ENCODE measurements around the gene SPRED2.

DNA sequence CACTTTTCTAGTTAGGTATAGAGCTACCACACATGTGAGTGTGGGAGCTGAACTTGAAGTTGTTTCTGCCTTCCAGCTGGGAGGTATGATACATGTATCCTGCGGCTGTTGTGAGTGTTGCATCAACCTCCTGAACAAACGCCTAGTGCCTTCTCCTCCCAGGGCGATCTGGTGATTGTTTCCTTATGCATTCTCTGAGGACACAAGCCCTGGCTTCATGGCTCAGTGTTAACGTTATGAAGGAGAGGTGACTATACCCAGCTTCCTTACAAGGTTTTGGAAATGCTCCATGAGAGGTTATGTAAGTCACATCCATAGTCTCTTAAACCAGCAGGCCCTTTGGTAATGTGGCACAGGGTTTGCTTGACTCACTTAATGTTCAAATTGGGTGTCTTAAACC is 64.9 kb downstream of the SPRED2 start:
- TF ChIP-seq, protein P1, sequence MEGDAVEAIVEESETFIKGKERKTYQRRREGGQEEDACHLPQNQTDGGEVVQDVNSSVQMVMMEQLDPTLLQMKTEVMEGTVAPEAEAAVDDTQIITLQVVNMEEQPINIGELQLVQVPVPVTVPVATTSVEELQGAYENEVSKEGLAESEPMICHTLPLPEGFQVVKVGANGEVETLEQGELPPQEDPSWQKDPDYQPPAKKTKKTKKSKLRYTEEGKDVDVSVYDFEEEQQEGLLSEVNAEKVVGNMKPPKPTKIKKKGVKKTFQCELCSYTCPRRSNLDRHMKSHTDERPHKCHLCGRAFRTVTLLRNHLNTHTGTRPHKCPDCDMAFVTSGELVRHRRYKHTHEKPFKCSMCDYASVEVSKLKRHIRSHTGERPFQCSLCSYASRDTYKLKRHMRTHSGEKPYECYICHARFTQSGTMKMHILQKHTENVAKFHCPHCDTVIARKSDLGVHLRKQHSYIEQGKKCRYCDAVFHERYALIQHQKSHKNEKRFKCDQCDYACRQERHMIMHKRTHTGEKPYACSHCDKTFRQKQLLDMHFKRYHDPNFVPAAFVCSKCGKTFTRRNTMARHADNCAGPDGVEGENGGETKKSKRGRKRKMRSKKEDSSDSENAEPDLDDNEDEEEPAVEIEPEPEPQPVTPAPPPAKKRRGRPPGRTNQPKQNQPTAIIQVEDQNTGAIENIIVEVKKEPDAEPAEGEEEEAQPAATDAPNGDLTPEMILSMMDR (IDR thresholded peaks at IDR 0.05): no peak
- no peak for TF ChIP-seq POLR2A (IDR thresholded peaks at IDR 0.05)
